ENCODE results near the gene PHOX2B. TPM values are rescaled to one million over a fixed set of nuclear protein-coding genes. Genes with fewer than 3 reads are reported as not detected.

PHOX2B gene
- total RNA-seq, 1 experiment from 2014 or later, result not detected

- intact Hi-C loops (cut with micrococcal nuclease; ENCODE audit: unreplicated experiment), result no loop called here
- H3K27ac Mint-ChIP-seq (ENCODE audit: unreplicated experiment), result no peak overlapping the region
- no peaks in the 10 kb centered on the region for H3K4me1 Mint-ChIP-seq (ENCODE audit: low read depth, unreplicated experiment)
- Histone ChIP-seq H3K36me3 (ENCODE audit: control insufficient read depth, insufficient read depth, low read length) (no peaks in the 10 kb centered on the region), H3K9me3 (no peaks in the 10 kb centered on the region), H3K27me3 (replicated peaks; ENCODE audit: control insufficient read depth, insufficient read depth, low read length) (no peaks in the 10 kb centered on the region), H3K4me1 (no peaks in the 10 kb centered on the region), H3K4me3 (ENCODE audit: low read depth, low read length) (no peak overlapping the region)
- TF ChIP-seq CTCF (IDR thresholded peaks at IDR 0.05; ENCODE audit: insufficient read depth in 1 of 2, low read depth in 1 of 2, low read length in 1 of 2, severe bottlenecking in 1 of 2, unreplicated experiment in 1 of 2), result peak in 1 of 2 experiments; percentile 14
- POLR2A ChIA-PET, result no interaction called here
- peaks cover 36% of the 10 kb centered on the region for H3K27me3 Mint-ChIP-seq (ENCODE audit: insufficient read depth, unreplicated experiment)
- no peak overlapping the region for H3K4me3 Mint-ChIP-seq (ENCODE audit: unreplicated experiment)
- no peak for DNase-seq
- CTCF ChIA-PET, result no interaction called here
- no peaks in the 10 kb centered on the region for H3K36me3 Mint-ChIP-seq (ENCODE audit: insufficient read depth, unreplicated experiment)
- H3K9me3 Mint-ChIP-seq (ENCODE audit: unreplicated experiment), result no peaks in the 10 kb centered on the region
- no TSS peak for BruUV-seq (replicated peaks)
Observed at GRCh38 chr4:41751449-41752061, 3.0 kb upstream of the PHOX2B start.

DNA sequence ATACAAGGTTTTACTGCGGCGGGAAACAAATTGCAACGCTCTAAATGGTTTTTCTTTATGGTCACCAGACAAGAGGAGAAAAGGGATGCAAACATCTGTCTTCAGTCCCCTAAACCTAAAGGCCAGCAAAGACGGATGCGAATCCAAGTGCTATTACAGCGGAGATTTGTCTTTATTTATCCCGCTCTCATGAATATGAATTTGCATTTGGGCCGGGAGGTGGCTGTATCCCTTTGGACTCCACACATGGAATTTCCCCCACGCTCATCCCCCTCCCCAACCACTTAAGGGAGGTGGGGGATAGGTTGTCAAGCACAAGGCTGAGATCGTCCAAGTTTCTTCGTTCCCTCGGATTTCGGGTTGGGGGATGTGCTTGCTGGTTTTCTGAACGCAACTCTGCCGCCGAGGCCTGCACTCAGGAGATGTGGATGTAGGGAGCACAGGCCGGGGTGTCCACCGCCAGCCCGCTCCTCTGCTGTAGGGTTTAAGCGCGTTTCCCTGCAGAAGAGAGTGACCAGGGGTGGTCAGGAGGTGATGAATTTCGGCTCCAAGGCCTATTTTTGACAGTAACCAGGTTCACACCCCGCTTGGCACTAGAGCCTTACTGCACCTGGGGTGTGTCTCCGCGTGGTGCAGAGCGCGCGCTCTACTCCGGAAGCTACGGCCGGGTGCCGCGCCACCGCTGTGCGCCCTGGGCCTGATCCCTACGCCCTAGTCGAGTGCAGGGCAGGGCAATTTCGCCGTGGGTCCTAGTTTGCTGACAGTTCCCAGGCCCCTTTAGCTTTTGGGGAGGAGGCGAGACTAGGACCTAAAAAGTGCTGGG lies 2.3 kb upstream of the PHOX2B start:
- no peak for DNase-seq
- ChIA-PET CTCF (no interaction called here), POLR2A (no interaction called here)
- no peaks in the 10 kb centered on the region for H3K4me1 Mint-ChIP-seq (ENCODE audit: low read depth, unreplicated experiment)
- H3K36me3 Mint-ChIP-seq (ENCODE audit: insufficient read depth, unreplicated experiment), result no peaks in the 10 kb centered on the region
- no peaks in the 10 kb centered on the region for H3K27me3 ChIP-seq (replicated peaks; ENCODE audit: control insufficient read depth, insufficient read depth, low read length)
- no peak for TF ChIP-seq CTCF (IDR thresholded peaks at IDR 0.05; ENCODE audit: insufficient read depth in 1 of 2, low read depth in 1 of 2, low read length in 1 of 2, severe bottlenecking in 1 of 2, unreplicated experiment in 1 of 2)
- intact Hi-C loops (cut with micrococcal nuclease; ENCODE audit: unreplicated experiment), result no loop called here
- H3K9me3 ChIP-seq, result no peaks in the 10 kb centered on the region
- H3K36me3 ChIP-seq (ENCODE audit: control insufficient read depth, insufficient read depth, low read length), result no peaks in the 10 kb centered on the region
- no peak overlapping the region for H3K4me3 Mint-ChIP-seq (ENCODE audit: unreplicated experiment)
- BruUV-seq (replicated peaks), result no TSS peak
- H3K27ac Mint-ChIP-seq (ENCODE audit: unreplicated experiment), result no peak overlapping the region
- no peaks in the 10 kb centered on the region for H3K9me3 Mint-ChIP-seq (ENCODE audit: unreplicated experiment)
- no peak overlapping the region for H3K4me3 ChIP-seq (ENCODE audit: low read depth, low read length)
- H3K4me1 ChIP-seq, result no peaks in the 10 kb centered on the region
- peaks cover 33% of the 10 kb centered on the region for H3K27me3 Mint-ChIP-seq (ENCODE audit: insufficient read depth, unreplicated experiment)

DNA sequence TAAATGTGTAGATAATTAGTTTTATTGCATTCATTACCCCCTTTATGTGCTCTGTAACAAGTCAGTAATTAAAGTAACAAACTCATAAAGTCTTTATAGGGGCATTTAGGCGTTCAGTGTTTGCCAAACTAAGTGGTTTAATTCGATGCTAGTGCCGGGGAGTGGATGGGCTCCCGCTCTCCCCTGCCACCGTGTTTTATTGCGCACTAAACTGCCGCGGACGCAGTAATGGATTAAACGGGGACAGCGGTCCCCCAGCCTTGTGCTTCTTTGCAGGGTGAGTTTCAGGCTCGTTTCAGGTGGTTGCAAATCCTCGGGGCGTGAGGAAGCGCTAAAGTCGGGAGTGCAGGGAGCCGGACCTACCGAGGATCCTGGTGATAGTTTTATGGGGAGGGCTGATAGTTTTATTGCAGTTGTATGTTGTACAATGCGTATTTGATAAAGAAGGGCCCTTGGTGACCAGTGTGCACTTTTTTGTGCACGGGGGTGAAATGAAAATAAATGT lies 1.6 kb upstream of the PHOX2B start:
- Mint-ChIP-seq H3K27ac (ENCODE audit: unreplicated experiment) (no peak overlapping the region), H3K4me1 (ENCODE audit: low read depth, unreplicated experiment) (no peaks in the 10 kb centered on the region), H3K9me3 (ENCODE audit: unreplicated experiment) (no peaks in the 10 kb centered on the region), H3K4me3 (ENCODE audit: unreplicated experiment) (no peak overlapping the region), H3K27me3 (ENCODE audit: insufficient read depth, unreplicated experiment) (peaks cover 28% of the 10 kb centered on the region), H3K36me3 (ENCODE audit: insufficient read depth, unreplicated experiment) (no peaks in the 10 kb centered on the region)
- Histone ChIP-seq H3K4me1 (no peaks in the 10 kb centered on the region), H3K9me3 (no peaks in the 10 kb centered on the region), H3K27me3 (replicated peaks; ENCODE audit: control insufficient read depth, insufficient read depth, low read length) (no peaks in the 10 kb centered on the region), H3K4me3 (ENCODE audit: low read depth, low read length) (no peak overlapping the region), H3K36me3 (ENCODE audit: control insufficient read depth, insufficient read depth, low read length) (no peaks in the 10 kb centered on the region)
- TF ChIP-seq CTCF (IDR thresholded peaks at IDR 0.05; ENCODE audit: insufficient read depth in 1 of 2, low read depth in 1 of 2, low read length in 1 of 2, severe bottlenecking in 1 of 2, unreplicated experiment in 1 of 2), result no peak
- no TSS peak for BruUV-seq (replicated peaks)
- CTCF ChIA-PET, result no interaction called here
- POLR2A ChIA-PET, result no interaction called here
- DNase-seq, result no peak
- intact Hi-C loops (cut with micrococcal nuclease; ENCODE audit: unreplicated experiment), result no loop called here

Data from Caco-2 (cell line).